ENCODE data around the gene SCAF4.
"Not testable (repeated sequence)": the region's sequence is repeated elsewhere in the genome, so short reads cannot be mapped to it uniquely, and the experiment has no call there.

The SCAF4 gene

GRCh38 chr21:31636874-31637273, 95.0 kb downstream of the SCAF4 start:
- no peak overlapping the region for H3K4me3 Mint-ChIP-seq
- H3K27ac Mint-ChIP-seq = no peak overlapping the region
- H3K36me3 Mint-ChIP-seq (ENCODE audit: low read depth) = peaks cover 3% of the 10 kb centered on the region
- no peak for ATAC-seq
- no peak for DNase-seq
- peaks cover 12% of the 10 kb centered on the region for H3K9me3 Mint-ChIP-seq
- H3K27me3 Mint-ChIP-seq = no peaks in the 10 kb centered on the region
- no peaks in the 10 kb centered on the region for H3K4me1 Mint-ChIP-seq

DNA sequence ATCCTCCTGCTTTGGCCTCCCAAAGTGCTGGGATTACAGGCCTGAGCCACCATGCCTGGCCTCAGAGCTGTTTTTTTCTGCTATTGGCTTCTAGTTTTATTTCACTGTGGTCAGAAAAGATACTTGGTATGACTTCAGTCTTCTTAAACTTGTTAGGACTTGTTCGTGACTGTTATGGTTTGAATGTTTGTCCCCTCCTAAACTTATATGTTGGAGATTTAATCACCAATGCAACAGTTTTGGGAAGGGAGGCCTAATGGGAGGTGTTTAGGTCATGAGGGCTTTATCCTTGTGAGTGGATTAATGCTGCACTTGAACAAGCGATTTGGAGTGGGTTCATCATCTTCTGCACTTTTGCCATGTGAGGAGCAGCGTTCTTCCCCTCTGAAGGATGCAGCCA, 96.9 kb downstream of the SCAF4 start:
- Mint-ChIP-seq H3K4me3 (no peak overlapping the region), H3K27ac (no peak overlapping the region), H3K4me1 (no peaks in the 10 kb centered on the region), H3K27me3 (no peaks in the 10 kb centered on the region), H3K36me3 (ENCODE audit: low read depth) (peaks cover 3% of the 10 kb centered on the region), H3K9me3 (peaks cover 12% of the 10 kb centered on the region)
- ATAC-seq (no peak), DNase-seq (no peak)

DNA sequence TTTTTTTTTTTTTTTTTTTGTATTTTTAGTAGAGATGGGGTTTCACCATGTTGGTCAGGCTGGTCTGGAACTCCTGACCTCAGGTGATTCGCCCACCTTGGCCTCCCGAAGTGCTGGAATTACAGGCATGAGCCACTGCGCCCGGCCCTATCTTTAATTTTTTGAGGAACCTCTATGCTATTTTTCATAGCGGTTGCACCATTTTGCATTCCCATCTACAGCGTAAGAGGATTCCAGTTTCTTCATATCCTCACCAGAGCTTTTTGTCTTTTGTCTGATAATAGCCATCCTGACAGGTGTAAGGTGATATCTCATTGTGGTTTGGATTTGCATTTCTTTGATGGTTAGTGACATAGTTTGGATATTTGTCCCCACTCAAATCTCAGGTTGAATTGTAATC, 100.0 kb downstream of the SCAF4 start:
- not testable (repeated sequence) for ATAC-seq; H3K9me3 Mint-ChIP-seq; H3K36me3 Mint-ChIP-seq (ENCODE audit: low read depth); DNase-seq; H3K4me3 Mint-ChIP-seq; H3K27ac Mint-ChIP-seq; H3K27me3 Mint-ChIP-seq; H3K4me1 Mint-ChIP-seq

- Mint-ChIP-seq H3K9me3 (peaks cover 7% of the 10 kb centered on the region), H3K4me3 (no peak overlapping the region), H3K27ac (no peak overlapping the region), H3K4me1 (no peaks in the 10 kb centered on the region), H3K27me3 (no peaks in the 10 kb centered on the region), H3K36me3 (ENCODE audit: low read depth) (no peaks in the 10 kb centered on the region)
- ATAC-seq (no peak), DNase-seq (no peak)
Measured at GRCh38 chr21:31629972-31630711, 101.8 kb downstream of the SCAF4 start.

- no peak overlapping the region for H3K4me3 Mint-ChIP-seq
- H3K36me3 Mint-ChIP-seq (ENCODE audit: low read depth) = no peaks in the 10 kb centered on the region
- no peaks in the 10 kb centered on the region for H3K9me3 Mint-ChIP-seq
- no peak overlapping the region for H3K27ac Mint-ChIP-seq
- ATAC-seq = no peak
- H3K27me3 Mint-ChIP-seq = no peaks in the 10 kb centered on the region
- peaks cover 5% of the 10 kb centered on the region for H3K4me1 Mint-ChIP-seq
- no peak for DNase-seq
Measured at GRCh38 chr21:31624961-31625491, 106.9 kb downstream of the SCAF4 start.

- no peaks in the 10 kb centered on the region for H3K27me3 Mint-ChIP-seq
- H3K9me3 Mint-ChIP-seq = peaks cover 1% of the 10 kb centered on the region
- ATAC-seq (no peak), DNase-seq (no peak)
- H3K36me3 Mint-ChIP-seq (ENCODE audit: low read depth) = no peaks in the 10 kb centered on the region
- no peak overlapping the region for H3K4me3 Mint-ChIP-seq
- H3K27ac Mint-ChIP-seq = no peak overlapping the region
- H3K4me1 Mint-ChIP-seq = peaks cover 5% of the 10 kb centered on the region
Measured at GRCh38 chr21:31624181-31624580, 107.7 kb downstream of the SCAF4 start.

DNA sequence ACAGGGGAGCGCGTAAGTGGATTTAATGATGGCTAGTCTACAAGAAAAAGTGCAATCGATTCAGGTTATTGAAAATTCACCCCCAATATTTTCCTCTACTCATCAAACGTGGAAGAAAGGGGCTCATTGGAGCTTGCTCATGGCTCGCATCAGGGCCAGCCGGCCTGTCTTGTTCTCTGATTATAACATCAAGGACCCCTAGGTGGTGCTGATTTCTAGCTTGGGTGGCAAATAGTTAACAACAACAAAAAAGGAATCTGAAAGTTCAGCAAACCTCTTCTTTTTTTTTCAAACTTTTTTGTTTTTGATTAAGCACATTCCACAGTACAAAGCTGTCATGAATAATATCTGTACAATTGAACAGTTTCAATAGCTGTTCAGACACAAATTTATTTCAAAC, 108.3 kb downstream of the SCAF4 start:
- no peak overlapping the region for H3K4me3 Mint-ChIP-seq
- no peak for DNase-seq
- H3K4me1 Mint-ChIP-seq = peaks cover 5% of the 10 kb centered on the region
- H3K27ac Mint-ChIP-seq = no peak overlapping the region
- no peaks in the 10 kb centered on the region for H3K27me3 Mint-ChIP-seq
- peaks cover 4% of the 10 kb centered on the region for H3K9me3 Mint-ChIP-seq
- no peak for ATAC-seq
- no peaks in the 10 kb centered on the region for H3K36me3 Mint-ChIP-seq (ENCODE audit: low read depth)

DNA sequence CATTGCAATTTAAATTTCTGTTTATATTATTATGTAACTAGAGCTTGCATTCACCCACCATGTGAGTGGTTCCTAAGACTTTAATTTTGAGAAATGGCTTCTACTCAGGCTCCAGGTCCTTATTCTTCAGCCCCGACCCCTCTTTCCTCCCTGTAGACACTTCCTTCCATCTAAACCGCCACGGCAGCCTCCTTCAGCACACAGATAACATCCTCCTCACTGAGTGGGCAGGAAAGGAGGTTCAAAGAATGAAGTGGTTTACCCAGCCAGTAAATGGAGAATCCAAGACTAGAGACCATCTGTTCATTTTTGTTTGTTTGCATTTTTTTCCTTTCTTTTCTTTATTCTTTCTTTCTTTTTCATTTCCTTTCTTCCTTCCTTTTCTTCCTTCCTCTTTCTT, 109.5 kb downstream of the SCAF4 start:
- Mint-ChIP-seq H3K36me3 (ENCODE audit: low read depth) (no peaks in the 10 kb centered on the region), H3K27me3 (no peaks in the 10 kb centered on the region), H3K4me1 (peaks cover 5% of the 10 kb centered on the region), H3K4me3 (no peak overlapping the region), H3K9me3 (peaks cover 4% of the 10 kb centered on the region), H3K27ac (no peak overlapping the region)
- ATAC-seq (no peak), DNase-seq (no peak)
